Raji (cell line): Measurements from ENCODE around the gene MYF5.

Experiments
- POLR2A ChIP-seq: IDR thresholded peaks from 2 replicates; pipeline ENCODE4 v1.6.1; 2011; ENCODE audit warnings: low read depth, low read length, control low read depth; ENCODE audit not compliant: insufficient read depth

Gene MYF5

GRCh38 chr12:80716696-80717469 is at the start of gene MYF5:
Gene MYF5 (plus strand): TSS chr12:80716912. CDS start chr12:80717064, 152 bp downstream.
- TF ChIP-seq POLR2A: no peak

- no peak for TF ChIP-seq POLR2A
Observed at GRCh38 chr12:80670214-80670613, 46.5 kb upstream of the MYF5 start.

GRCh38 chr12:80676856-80677255 is 39.9 kb upstream of the MYF5 start:
- TF ChIP-seq POLR2A: no peak

- TF ChIP-seq POLR2A: no peak
Observed at GRCh38 chr12:80677994-80678393, 38.7 kb upstream of the MYF5 start.

GRCh38 chr12:80679346-80680131 is 37.2 kb upstream of the MYF5 start:
- TF ChIP-seq POLR2A: no peak

DNA sequence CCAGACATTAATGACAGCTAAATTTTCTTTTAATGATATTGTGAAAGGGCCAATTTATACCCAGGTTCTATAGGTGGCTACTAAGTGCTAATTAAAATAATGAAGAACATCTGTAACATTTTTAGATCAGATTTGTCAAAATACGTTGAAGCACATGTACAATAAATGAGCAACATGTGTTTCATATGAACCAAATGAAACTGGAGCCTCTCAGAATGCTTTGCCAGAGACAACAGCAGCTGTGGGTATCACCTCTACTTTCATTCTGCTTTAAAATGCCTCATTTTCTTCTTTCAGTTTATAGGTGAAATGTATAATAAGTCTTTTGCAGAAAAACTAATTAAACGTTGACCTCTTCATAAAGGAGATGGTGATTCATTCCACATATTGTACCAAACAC is 35.4 kb upstream of the MYF5 start:
- TF ChIP-seq POLR2A: no peak

DNA sequence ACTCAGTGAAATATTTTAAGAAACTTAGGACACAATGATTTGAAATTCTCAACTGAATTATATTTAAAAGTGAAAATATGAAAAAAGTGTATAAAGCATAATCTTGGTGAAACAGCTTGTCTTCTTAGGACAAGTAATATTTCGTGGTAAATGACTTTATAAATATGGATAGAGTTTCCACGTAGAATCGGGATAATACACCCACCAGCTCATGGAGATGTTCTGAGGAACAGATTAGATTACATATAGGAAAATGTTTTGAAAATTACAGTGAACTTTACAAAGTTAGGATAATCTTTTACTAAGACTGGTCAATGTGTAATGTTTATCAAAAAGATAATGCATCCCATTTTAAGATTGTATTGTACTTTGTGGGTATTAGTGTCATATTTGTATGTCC is 34.9 kb upstream of the MYF5 start:
- TF ChIP-seq POLR2A: no peak

GRCh38 chr12:80684077-80684495 is 32.6 kb upstream of the MYF5 start:
- no peak for TF ChIP-seq POLR2A

DNA sequence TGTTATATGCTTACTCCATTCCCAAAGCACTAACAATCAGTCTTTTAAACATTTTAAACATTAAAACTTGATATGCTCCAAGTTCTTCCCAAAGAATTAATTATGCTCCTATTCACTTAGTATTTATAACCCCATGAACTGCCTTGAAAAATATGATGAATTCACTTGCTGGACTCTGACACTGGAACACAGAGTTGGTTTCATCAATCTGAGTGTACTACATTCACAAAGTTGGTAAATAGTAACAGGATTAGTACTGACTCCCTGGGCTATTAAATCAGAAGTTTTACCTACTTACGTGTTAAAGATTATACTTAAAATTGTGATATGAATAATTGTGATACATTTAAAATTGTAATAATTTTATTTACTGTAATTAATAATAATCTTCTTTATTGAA is 26.6 kb upstream of the MYF5 start:
- TF ChIP-seq POLR2A: no peak

DNA sequence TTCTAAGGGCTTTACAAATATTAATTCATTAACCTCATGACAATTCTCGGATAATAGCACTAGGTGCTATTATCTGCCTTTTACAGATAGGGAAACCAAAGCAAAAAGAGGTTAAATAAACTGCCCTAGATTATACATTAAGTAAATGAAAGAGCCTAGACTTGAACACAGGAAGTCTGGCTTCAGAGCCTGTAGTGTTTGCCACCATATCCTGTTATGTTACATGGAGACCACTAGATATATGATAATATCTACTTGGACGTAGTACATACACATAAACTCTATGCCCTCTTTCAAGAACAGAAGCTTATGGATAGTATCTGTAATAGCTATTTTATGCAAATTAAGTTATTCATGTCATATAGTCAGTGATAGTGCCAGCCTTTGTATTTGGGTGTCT is 26.2 kb upstream of the MYF5 start:
- no peak for TF ChIP-seq POLR2A

GRCh38 chr12:80692114-80692513 is 24.6 kb upstream of the MYF5 start:
- TF ChIP-seq POLR2A: no peak

- no peak for TF ChIP-seq POLR2A
Observed at GRCh38 chr12:80697270-80697887, 19.3 kb upstream of the MYF5 start.

- no peak for TF ChIP-seq POLR2A
Observed at GRCh38 chr12:80698256-80698655, 18.5 kb upstream of the MYF5 start.

GRCh38 chr12:80698847-80699542 is 17.7 kb upstream of the MYF5 start:
- no peak for TF ChIP-seq POLR2A

DNA sequence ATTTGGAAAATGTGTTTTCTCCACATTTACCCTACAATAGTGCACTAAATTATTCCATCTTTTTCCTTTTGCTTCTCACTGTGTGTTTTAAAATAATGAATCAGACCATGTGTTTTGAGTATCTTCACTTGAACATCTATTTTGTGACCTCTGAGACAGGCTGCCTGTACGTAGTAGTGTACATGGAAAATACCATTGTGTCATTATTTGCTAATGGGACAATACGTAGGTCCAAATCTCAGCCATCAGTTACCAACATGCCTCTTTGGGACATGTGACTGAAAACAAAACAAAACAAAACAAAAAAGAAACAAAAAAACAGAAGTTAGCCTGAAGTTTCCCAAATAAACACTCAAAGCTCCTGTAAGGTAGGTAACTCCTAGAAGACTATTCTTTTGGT is 16.4 kb upstream of the MYF5 start:
- TF ChIP-seq POLR2A: no peak
